Choroid plexus epithelial cell (primary cell): ENCODE measurements around the gene ARHGAP27.

ENCODE experiments used
- DNase-seq: peaks from one replicate; pipeline ENCODE4 v3.0.0-alpha.2; 2010; ENCODE audit warnings: low read depth
- H3K4me3 ChIP-seq: 2 replicates; pipeline ENCODE4 v1.5.1; 2011; ENCODE audit warnings: low read depth, mild to moderate bottlenecking, control low read depth, low read length, moderate library complexity
- CTCF ChIP-seq: conservative IDR thresholded peaks from 2 replicates; pipeline ENCODE4 v1.5.1; 2011; ENCODE audit warnings: low read depth, mild to moderate bottlenecking, control low read depth, inconsistent platforms, low read length, moderate library complexity

Gene ARHGAP27

GRCh38 chr17:45436161-45436560, 3.5 kb upstream of the ARHGAP27 start:
- no peak for DNase-seq
- H3K4me3 ChIP-seq = no peak overlapping the region
- no peak for TF ChIP-seq CTCF

GRCh38 chr17:45435481-45435880, 2.8 kb upstream of the ARHGAP27 start:
- no peak for TF ChIP-seq CTCF
- DNase-seq = no peak
- H3K4me3 ChIP-seq = no peak overlapping the region

GRCh38 chr17:45433159-45433535, 477 bp upstream of the ARHGAP27 start:
- no peak for DNase-seq
- TF ChIP-seq CTCF = no peak

GRCh38 chr17:45431531-45432404, 902 bp downstream of the ARHGAP27 start:
- no peak for TF ChIP-seq CTCF
- DNase-seq = peak; percentile 20
- H3K4me3 ChIP-seq = peak overlapping the region; percentile 43

More at GRCh38 chr17:45433159-45433535, 477 bp upstream of the ARHGAP27 start:
- no peak overlapping the region for H3K4me3 ChIP-seq

GRCh38 chr17:45430738-45431530, 1.7 kb downstream of the ARHGAP27 start:
- peak overlapping the region; percentile 43 for H3K4me3 ChIP-seq
- peak; percentile 36 for DNase-seq
- TF ChIP-seq CTCF = no peak

GRCh38 chr17:45430006-45430737, 2.5 kb downstream of the ARHGAP27 start:
- no peak for TF ChIP-seq CTCF
- peak overlapping the region; percentile 42 for H3K4me3 ChIP-seq
- DNase-seq = no peak
